Measurements from ENCODE around the gene TMPO. TPM values are rescaled to one million over a fixed set of nuclear protein-coding genes. Genes with fewer than 3 reads are reported as not detected.

The TMPO gene
- polyA plus RNA-seq, 1 of the 3 experiments (the other 2 are of a cell fraction) = 20.8 TPM

GRCh38 chr12:98559666-98560065 is 44.3 kb downstream of the TMPO start:
- Histone ChIP-seq H3K27me3 (ENCODE audit: insufficient read depth) (no peaks in the 10 kb centered on the region), H4K20me1 (ENCODE audit: insufficient read depth) (no peaks in the 10 kb centered on the region), H3K9me3 (no peaks in the 10 kb centered on the region), H3K36me3 (replicated peaks in 1 of 2; ENCODE audit: control insufficient read depth in 1 of 2, insufficient read depth in 2 of 2, low read length in 1 of 2) (no peaks in the 10 kb centered on the region), H3K4me1 (ENCODE audit: control insufficient read depth in 1 of 2, insufficient read depth in 2 of 2, low read depth in 1 of 2, low read length in 1 of 2) (no peaks in the 10 kb centered on the region), H3K27ac (ENCODE audit: low read depth in 2 of 2, low read length in 1 of 2) (no peak overlapping the region), H3K4me3 (ENCODE audit: low read depth in 2 of 2, low read length in 1 of 2) (no peak overlapping the region), H3K9me2 (no peaks in the 10 kb centered on the region), H2AFZ (ENCODE audit: low read depth) (no peak overlapping the region), H3K4me2 (no peak overlapping the region), H3K79me2 (ENCODE audit: insufficient read depth) (no peaks in the 10 kb centered on the region), H3K9ac (no peak overlapping the region), H3F3A (replicated peaks; ENCODE audit: insufficient read depth) (peaks cover 3% of the 10 kb centered on the region)
- 38% methylated on average over 1 of the region's 1 CpG for WGBS (ENCODE audit: low lambda C conversion rate)
- ChIA-PET POLR2A (no interaction called here), CTCF (no interaction called here)
- no peak for DNase-seq
- no peak for TF ChIP-seq GATA2 (CRISPR knock-in tag; IDR thresholded peaks at IDR 0.05)
- TF ChIP-seq JUND (IDR thresholded peaks at IDR 0.05) = no peak
- no peak for TF ChIP-seq CHD2 (IDR thresholded peaks at IDR 0.05; ENCODE audit: low read length, partially characterized antibody)
- TF ChIP-seq SIN3A (IDR thresholded peaks at IDR 0.05; ENCODE audit: borderline replicate concordance, low read depth, low read length) = no peak
- no peak for TF ChIP-seq TCF12 (IDR thresholded peaks at IDR 0.05)
- no peak for TF ChIP-seq FOXJ3 (CRISPR knock-in tag; IDR thresholded peaks at IDR 0.05)
- TF ChIP-seq, protein P1, sequence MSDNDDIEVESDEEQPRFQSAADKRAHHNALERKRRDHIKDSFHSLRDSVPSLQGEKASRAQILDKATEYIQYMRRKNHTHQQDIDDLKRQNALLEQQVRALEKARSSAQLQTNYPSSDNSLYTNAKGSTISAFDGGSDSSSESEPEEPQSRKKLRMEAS (IDR thresholded peaks at IDR 0.05; ENCODE audit: low read depth) = no peak
- no peak for TF ChIP-seq MXI1 (IDR thresholded peaks at IDR 0.05; ENCODE audit: low read depth, low read length)
- no peak for TF ChIP-seq RCOR1 (IDR thresholded peaks at IDR 0.05; ENCODE audit: low read length)
- no peak for TF ChIP-seq ELF1 (IDR thresholded peaks at IDR 0.05)
- TF ChIP-seq POLR2AphosphoS5 (IDR thresholded peaks at IDR 0.05; ENCODE audit: low read depth, low read length) = no peak
- TF ChIP-seq TEAD4 (IDR thresholded peaks at IDR 0.05; ENCODE audit: borderline replicate concordance, insufficient read depth) = no peak
- no peak for TF ChIP-seq USF2 (IDR thresholded peaks at IDR 0.05; ENCODE audit: borderline replicate concordance, low read depth, low read length)
- TF ChIP-seq GABPA (IDR thresholded peaks at IDR 0.05; ENCODE audit: low read depth) = no peak

- no peaks in the 10 kb centered on the region for H3K79me2 ChIP-seq (ENCODE audit: insufficient read depth)
- 95% methylated on average over 3 of the region's 3 CpGs for WGBS (ENCODE audit: low lambda C conversion rate)
- no peaks in the 10 kb centered on the region for H3K9me2 ChIP-seq
- H3K36me3 ChIP-seq (replicated peaks in 1 of 2; ENCODE audit: control insufficient read depth in 1 of 2, insufficient read depth in 2 of 2, low read length in 1 of 2) = no peaks in the 10 kb centered on the region
- no peaks in the 10 kb centered on the region for H4K20me1 ChIP-seq (ENCODE audit: insufficient read depth)
- no peak for TF ChIP-seq RXRA (IDR thresholded peaks at IDR 0.05; ENCODE audit: borderline replicate concordance, low read depth)
- no peaks in the 10 kb centered on the region for H3K4me1 ChIP-seq (ENCODE audit: control insufficient read depth in 1 of 2, insufficient read depth in 2 of 2, low read depth in 1 of 2, low read length in 1 of 2)
- H3K9me3 ChIP-seq = no peaks in the 10 kb centered on the region
- no peak overlapping the region for H3K4me3 ChIP-seq (ENCODE audit: low read depth in 2 of 2, low read length in 1 of 2)
- DNase-seq = no peak
- H3K27ac ChIP-seq (ENCODE audit: low read depth in 2 of 2, low read length in 1 of 2) = no peak overlapping the region
- no peaks in the 10 kb centered on the region for H3K27me3 ChIP-seq (ENCODE audit: insufficient read depth)
- no peak overlapping the region for H3K9ac ChIP-seq
- ChIA-PET CTCF (interaction anchor here (1.0 to 1.3 kb wide), 2 partner anchors 33 to 92 kb away, joined by 3 to 5 read pairs; no protein-coding TSS in a partner anchor), POLR2A (no interaction called here)
- H3F3A ChIP-seq (replicated peaks; ENCODE audit: insufficient read depth) = no peaks in the 10 kb centered on the region
- H3K4me2 ChIP-seq = no peak overlapping the region
- no peak overlapping the region for H2AFZ ChIP-seq (ENCODE audit: low read depth)
These were observed 46.5 kb downstream of the TMPO start for GRCh38 chr12:98561846-98562245.
